CD4-positive, alpha-beta T cell treated with Interleukin-4 for 4 hours (primary cell): ENCODE data around the gene UGT1A10.
"Not testable (repeated sequence)": the region's sequence is repeated elsewhere in the genome, so short reads cannot be mapped to it uniquely, and the experiment has no call there.

Source experiments
- DNase-seq: peaks from one replicate; pipeline ENCODE4 v3.0.0-alpha.2; 2020

The UGT1A10 gene

DNA sequence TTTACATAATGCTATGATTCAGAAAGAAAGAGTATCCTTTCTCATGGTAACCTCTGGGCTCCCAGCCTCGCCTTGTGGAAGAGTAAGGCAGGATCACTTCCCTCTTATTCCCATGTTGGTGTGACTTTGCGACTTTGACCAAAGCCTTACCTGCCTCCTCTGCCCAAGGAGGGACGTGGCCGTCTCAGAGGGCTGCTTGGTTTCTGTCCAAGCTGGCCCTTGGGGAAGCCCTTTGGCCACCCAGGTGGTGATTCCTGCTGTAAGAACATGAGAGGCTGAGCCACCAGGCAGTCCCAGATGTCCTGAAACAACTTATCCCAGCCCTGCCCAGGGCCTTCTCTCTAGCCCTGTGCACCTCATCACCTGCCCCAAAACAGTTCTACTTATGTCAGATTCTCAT, 62.5 kb downstream of the UGT1A10 start:
- no peak for DNase-seq

DNA sequence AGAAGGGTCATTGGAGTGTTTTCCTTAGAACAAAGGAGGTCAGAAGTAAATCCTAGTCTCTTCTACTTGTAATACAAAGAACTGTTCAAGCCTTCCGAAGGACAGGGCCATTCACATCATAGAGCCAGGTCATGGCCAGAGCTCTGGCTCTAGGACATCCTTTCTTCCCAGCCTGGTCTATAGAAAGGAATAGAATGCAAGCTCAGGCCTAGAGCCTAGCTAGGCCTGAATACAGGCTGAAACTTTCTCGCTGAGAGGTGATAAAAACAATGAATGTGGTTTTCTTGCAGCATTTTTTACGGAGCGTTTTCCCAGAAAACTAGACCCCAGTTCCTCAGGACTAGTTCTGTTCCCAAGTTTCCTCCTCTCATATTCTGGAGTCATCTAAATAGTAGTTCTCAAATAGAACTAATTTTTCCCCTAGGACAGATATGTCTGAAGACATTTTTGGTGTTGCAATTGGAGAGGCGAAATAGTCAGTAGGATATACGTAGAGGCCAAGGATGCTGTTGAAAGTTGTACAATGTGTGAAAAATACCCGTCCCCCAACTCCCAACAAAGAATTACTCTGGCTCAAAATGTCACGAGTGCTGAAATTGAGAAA, 63.3 kb downstream of the UGT1A10 start:
- DNase-seq, result no peak

DNA sequence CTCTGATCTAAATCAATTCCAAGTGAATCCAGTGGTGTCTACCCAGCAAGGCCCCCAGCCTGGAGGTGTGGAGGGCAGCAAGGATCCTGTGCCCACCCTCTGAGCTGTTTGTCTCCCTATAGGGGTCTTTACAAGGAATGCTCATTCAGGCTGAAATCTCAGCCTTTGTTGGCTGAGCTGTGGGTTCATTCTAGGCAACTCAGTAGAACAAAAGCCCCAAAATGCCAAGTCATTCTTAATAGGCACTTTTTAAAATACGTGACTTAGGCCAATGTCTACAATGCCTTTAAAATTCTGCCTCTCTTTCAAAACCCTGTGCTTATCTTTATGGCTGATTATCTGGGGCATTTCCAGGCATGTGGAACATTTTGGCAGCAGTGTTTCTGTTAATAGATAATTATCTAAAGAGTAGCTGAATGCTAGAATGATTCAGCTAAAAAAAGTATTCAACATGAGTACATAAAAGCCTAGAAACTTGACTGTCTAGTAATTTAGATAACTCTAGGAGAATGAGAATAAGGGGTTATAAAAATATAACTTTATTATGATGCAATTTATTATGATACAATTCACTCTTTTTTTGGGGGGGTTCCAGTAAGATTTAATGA, 63.9 kb downstream of the UGT1A10 start:
- DNase-seq, result no peak

DNA sequence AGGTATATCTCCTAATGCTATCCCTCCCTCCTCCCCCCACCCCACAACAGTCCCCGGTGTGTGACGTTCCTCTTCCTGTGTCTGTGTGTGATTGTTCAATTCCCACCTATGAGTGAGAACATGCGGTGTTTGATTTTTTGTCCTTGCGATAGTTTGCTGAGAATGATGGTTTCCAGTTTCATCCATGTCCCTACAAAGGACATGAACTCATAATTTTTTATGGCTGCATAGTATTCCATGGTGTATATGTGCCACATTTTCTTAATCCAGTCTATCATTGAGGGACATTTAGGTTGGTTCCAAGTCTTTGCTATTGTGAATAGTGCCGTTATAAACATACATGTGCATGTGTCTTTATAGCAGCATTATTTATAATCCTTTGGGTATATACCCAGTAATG, 64.6 kb downstream of the UGT1A10 start:
- not testable (repeated sequence) for DNase-seq

DNA sequence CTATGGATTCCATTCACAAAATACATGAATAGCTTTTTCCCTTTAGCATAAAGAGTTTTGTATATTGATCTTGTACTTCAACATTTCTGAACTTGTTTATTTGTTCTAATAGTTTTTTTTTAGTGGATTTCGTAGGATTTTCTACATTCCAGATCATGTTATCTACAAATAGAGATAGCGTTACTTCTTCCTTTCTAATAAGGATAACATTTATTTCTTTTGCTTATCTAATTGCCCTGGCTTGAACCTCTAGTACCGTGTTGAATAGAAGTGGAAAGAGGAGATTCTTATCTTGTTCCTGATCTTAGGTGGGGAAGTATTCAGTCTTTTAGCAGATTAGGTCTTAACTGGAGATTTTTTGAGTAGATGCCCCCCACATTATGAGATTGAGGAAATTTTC, 66.0 kb downstream of the UGT1A10 start:
- DNase-seq, result no peak

- no peak for DNase-seq
Observed at GRCh38 chr2:233705911-233706506, 69.8 kb downstream of the UGT1A10 start.

GRCh38 chr2:233706720-233707119, 70.5 kb downstream of the UGT1A10 start:
- no peak for DNase-seq

DNA sequence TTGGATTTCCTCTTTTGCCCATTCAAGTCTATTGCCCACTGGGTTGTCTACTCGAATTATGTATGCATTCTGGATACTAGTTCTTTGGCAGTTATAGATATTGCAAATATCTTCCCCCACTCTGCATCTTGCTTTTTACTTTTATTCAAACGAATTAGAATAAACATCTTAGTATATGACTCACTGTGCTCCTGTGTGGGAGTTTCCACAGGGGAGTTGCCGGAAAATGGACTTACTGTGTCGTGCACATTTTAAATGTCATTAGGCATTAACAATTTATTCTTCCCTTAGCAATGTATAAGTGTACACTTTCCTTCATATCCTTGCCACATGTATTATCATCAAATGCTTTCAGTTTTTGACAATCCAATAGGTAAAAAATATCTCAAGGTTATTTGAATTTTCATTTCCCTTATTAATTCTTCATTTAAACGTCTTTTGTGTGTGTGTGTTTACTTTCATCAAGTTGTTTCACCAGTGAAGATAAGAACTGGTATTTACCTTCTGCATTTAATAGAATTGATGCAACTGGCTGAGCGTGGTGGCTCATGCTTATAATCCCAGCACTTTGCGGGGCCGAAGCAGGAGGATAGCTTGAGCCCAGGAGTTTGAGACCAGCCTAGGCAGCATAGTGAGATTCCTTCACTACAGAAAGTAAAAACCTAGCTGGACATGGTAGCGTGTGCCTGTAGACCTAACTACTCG, 71.8 kb downstream of the UGT1A10 start:
- DNase-seq, result no peak

DNA sequence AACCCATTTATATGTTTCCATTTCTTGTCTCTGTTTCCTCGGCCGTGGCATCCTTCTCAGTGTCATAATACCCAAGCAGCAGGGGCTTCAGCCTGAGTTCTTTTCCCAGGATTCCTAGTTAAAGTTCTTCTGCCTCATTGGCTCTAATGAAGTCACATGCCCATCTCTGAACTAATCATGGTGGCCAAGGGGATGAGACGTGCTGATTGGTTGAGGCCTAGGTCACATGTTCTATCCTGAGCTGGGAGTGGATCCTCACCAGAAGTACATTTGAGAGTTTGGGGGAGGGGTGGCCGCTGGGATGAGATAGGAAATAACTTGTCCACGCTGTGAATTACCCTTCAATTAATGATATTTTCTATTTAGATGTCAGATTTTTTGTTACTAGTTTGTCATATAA, 72.7 kb downstream of the UGT1A10 start:
- DNase-seq, result no peak

DNA sequence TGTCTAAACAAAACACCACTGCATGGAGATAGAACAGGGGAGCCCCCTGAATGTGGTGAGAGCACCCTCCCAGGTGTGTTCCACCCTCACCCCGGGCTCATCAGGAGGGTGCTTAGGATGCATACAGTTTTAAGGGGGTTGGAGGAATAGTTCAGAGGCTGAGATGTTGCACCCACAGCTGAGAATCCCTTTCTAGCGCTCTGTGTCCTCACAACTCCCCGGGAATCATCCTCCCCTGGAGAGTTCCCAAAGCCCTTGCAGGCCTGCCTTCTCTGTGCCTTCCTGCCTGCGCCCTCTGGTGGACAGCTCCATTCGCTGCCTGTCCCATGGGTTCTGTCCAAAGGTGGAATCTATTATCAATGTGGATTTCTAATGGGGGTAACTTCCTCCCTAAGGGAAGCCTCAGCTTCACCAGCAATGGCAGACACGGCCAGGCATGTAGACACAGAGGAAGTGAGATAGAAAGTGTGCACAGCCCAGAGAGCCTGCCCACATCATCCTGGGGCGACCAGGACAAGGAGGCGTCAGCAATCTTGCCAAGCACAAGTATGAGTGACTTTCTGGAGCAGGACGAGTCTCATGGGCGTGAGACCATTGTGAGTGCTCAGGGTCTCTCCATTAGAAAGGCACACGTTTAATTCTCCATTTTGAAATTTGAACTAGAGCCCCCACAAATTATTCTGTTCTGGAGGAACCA, 75.2 kb downstream of the UGT1A10 start:
- DNase-seq, result peak; percentile 56

GRCh38 chr2:233712611-233713261, 76.5 kb downstream of the UGT1A10 start, which contains the start of gene UGT1A5:
TSS of gene UGT1A5 (plus strand) at chr2:233712907. CDS start at chr2:233712992, 85 bp downstream.
- DNase-seq, result no peak

GRCh38 chr2:233713262-233713615, 77.0 kb downstream of the UGT1A10 start:
- no peak for DNase-seq

- DNase-seq, result no peak
Observed at GRCh38 chr2:233714121-233714520, 77.9 kb downstream of the UGT1A10 start.

DNA sequence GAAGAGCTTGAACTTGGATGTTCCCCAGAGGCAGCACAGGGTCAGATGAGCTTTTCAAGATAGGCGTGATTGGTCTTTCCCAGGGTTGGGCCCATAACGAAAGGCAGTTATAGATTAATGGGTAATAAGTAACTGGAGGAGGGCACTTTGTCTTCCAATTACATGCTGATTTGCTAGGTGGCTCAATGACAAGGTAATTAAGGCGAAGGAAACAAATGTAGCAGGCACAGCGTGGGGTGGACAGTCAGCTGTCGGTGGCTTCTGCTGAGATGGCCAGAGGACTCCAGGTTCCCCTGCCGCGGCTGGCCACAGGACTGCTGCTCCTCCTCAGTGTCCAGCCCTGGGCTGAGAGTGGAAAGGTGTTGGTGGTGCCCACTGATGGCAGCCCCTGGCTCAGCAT, 82.3 kb downstream of the UGT1A10 start, which contains the start of gene UGT1A4:
Gene UGT1A4, plus strand, starts transcription at position 185 of the 400 bp plus-strand sequence. Its CDS starts 85 bp downstream, at position 270.
- DNase-seq, result no peak

DNA sequence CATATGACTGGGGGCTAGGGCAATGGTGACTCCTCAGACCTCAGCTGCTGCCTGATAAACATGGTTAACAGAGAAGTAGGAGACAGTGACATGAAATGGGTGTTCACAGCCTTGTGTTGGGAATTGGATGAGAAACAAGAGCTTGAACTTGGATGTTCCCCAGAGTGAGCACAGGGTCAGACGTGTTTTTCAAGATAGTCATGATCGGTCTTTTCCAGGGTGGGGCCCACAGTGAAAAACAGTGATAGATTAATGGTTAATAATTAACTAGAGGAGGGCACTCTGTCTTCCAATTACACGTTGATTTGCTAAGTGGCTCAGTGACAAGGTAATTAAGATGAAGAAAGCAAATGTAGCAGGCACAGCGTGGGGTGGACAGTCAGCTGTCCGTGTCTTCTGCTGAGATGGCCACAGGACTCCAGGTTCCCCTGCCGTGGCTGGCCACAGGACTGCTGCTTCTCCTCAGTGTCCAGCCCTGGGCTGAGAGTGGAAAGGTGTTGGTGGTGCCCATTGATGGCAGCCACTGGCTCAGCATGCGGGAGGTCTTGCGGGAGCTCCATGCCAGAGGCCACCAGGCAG, 92.6 kb downstream of the UGT1A10 start, which contains the start of gene UGT1A3:
Gene UGT1A3, plus strand, starts transcription at position 320 of the 579 bp plus-strand sequence. Its CDS starts 85 bp downstream, at position 405.
- no peak for DNase-seq

DNA sequence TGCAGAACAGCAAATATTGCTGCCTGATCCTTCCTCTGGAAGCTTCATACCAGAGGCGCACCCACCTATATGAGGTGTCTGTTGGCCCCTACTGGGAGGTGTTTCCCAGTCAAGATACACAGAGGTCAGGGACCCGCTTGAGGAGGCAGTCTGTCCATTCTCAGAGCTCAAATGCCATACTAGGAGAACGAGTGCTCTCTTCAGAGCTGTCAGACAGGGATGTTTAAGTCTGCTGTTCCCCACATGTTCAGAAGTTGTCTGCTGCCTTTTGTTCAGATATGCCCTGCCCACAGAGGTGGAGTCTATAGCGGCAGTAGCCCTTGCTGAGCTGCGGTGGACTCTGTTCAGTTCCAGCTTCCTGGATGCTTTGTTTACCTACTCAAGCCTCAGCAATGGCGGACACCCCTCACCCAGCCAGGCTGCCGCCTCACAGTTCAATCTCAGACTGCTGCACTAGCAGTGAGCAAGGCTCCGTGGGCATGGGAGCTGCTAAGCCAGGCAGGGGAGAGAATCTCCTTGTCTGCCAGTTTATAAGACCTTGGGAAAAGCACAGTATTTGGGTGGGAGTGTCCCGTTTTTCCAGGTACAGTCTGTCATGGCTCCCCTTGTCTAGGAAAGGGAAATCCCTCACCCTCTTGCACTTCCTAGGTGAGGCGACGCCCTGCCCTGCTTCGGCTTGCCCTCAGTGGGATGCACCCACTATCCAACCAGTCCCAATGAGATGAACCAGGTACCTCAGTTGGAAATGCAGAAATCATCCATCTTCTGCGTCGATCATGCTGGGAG, 100.8 kb downstream of the UGT1A10 start:
- DNase-seq, result not testable (repeated sequence)

GRCh38 chr2:233740870-233741269, 104.6 kb downstream of the UGT1A10 start:
- DNase-seq, result no peak

- no peak for DNase-seq
Observed at GRCh38 chr2:233743464-233744259, 107.4 kb downstream of the UGT1A10 start.

GRCh38 chr2:233745073-233745755, 109.0 kb downstream of the UGT1A10 start:
- DNase-seq, result no peak

GRCh38 chr2:233745838-233746237, 109.6 kb downstream of the UGT1A10 start:
- not testable (repeated sequence) for DNase-seq
